Panc1 (cell line): ENCODE data around the gene UBE2V1. TPM values are rescaled to one million over a fixed set of nuclear protein-coding genes. Genes with fewer than 3 reads are reported as not detected.

Experiments used
- ATAC-seq: fragments of 200-7000 bp; cut with Tn5 transposase; 2 replicates; pipeline ENCODE4 v1.9.1; 2020; ENCODE audit warnings: mild to moderate bottlenecking, moderate library complexity
- BruUV-seq: library from RNA; stranded (reverse); fragments of 400-500 nt; replicated peaks from 2 replicates; lab custom pipeline; 2021; lab: Mats Ljungman, UMichigan
- CTCF ChIA-PET: fragments of 300-600 bp; sonication (Branson Sonifier 250); formaldehyde crosslinking; loops from one replicate; lab custom pipeline; 2022; ENCODE audit warnings: antibody characterized with exemption; lab: Charles Lee
- POLR2A ChIA-PET: fragments of 300-600 bp; sonication (Branson Sonifier 250); formaldehyde crosslinking; loops from one replicate; lab custom pipeline; 2022; ENCODE audit warnings: antibody characterized with exemption; lab: Charles Lee
- DNase-seq: peaks from one replicate; pipeline ENCODE4 v3.0.0-alpha.2; 2010; ENCODE audit warnings: low read depth, low spot score
- H3K27ac ChIP-seq: 2 replicates; pipeline ENCODE4 v1.5.1; 2011; ENCODE audit warnings: mild to moderate bottlenecking, low read length, inconsistent platforms
- H3K27me3 ChIP-seq: fragments of 200-500 bp; sonication (Bioruptor generic); 2 replicates; pipeline ENCODE4 v1.6.0; 2014; ENCODE audit warnings: low read length, inconsistent platforms; ENCODE audit not compliant: control insufficient read depth, insufficient read depth
- H3K36me3 ChIP-seq: fragments of 200-500 bp; sonication (Bioruptor generic); 2 replicates; pipeline ENCODE4 v1.5.1; 2014; ENCODE audit warnings: inconsistent platforms, mild to moderate bottlenecking, low read length, moderate library complexity; ENCODE audit not compliant: control insufficient read depth, insufficient read depth
- H3K4me1 ChIP-seq: 2 replicates; pipeline ENCODE4 v1.5.1; 2011; ENCODE audit warnings: inconsistent platforms, mild to moderate bottlenecking, low read length, moderate library complexity; ENCODE audit not compliant: control insufficient read depth, insufficient read depth
- H3K4me3 ChIP-seq, 2 experiments: 2 replicates each; pipeline ENCODE4 v1.5.1; 2011 to 2012; ENCODE audit warnings: low read depth in 2 of 2, low read length in 2 of 2, mild to moderate bottlenecking in 2 of 2, inconsistent platforms in 1 of 2, moderate library complexity in 1 of 2
- H3K9me3 ChIP-seq: fragments of 200-500 bp; sonication (Bioruptor generic); 2 replicates; pipeline ENCODE4 v1.5.1; 2014; ENCODE audit warnings: low read depth, mild to moderate bottlenecking, inconsistent platforms, low read length, moderate library complexity; ENCODE audit not compliant: control insufficient read depth, insufficient read depth
- POLR2AphosphoS5 ChIP-seq: IDR thresholded peaks from 2 replicates; pipeline ENCODE4 v1.6.1; 2012; ENCODE audit warnings: mild to moderate bottlenecking, low read depth, low read length, moderate library complexity
- SIN3A ChIP-seq: IDR thresholded peaks from 2 replicates; pipeline ENCODE4 v1.6.1; 2012; ENCODE audit warnings: low read depth, mild to moderate bottlenecking, low read length, moderate library complexity, borderline replicate concordance; ENCODE audit not compliant: insufficient read depth
- TCF7L2 ChIP-seq: IDR thresholded peaks from 2 replicates; pipeline ENCODE4 v1.6.1; 2011; ENCODE audit warnings: mild to moderate bottlenecking, low read depth, low read length, inconsistent platforms
- in situ Hi-C: cut with HindIII; loops from 2 replicates; pipeline ENCODE4 v1.10.0; 2016; ENCODE audit warnings: low sequenced_read_pairs, low pct_unique_long_range_greater_than_20kb
- intact Hi-C: fragments of 100-400 bp; cut with micrococcal nuclease; formaldehyde crosslinking; loops from one replicate; pipeline ENCODE4 v1.10.0; 2022; ENCODE audit not compliant: unreplicated experiment
- total RNA-seq: library from RNA; stranded (reverse); gene quantifications from one replicate; pipeline ENCODE4 v1.2.1, GENCODE V29; 2021; ENCODE audit not compliant: unreplicated experiment
- TF ChIP-seq, protein P1 (sequence below): fragments of 450-650 bp; IDR thresholded peaks from 2 replicates; pipeline ENCODE4 v1.5.1; 2017; ENCODE audit warnings: mild to moderate bottlenecking
- TF ChIP-seq, protein P2 (sequence below), 2 experiments: IDR thresholded peaks; 2 replicates each; pipeline ENCODE4 v1.6.1; 2011 to 2012; ENCODE audit warnings: low read depth in 2 of 2, control low read depth in 1 of 2, low read length in 1 of 2, mild to moderate bottlenecking in 1 of 2, moderate library complexity in 1 of 2; ENCODE audit not compliant: insufficient read depth in 1 of 2

The UBE2V1 gene
- total RNA-seq, 1 experiment from 2014 or later = 115 TPM

DNA sequence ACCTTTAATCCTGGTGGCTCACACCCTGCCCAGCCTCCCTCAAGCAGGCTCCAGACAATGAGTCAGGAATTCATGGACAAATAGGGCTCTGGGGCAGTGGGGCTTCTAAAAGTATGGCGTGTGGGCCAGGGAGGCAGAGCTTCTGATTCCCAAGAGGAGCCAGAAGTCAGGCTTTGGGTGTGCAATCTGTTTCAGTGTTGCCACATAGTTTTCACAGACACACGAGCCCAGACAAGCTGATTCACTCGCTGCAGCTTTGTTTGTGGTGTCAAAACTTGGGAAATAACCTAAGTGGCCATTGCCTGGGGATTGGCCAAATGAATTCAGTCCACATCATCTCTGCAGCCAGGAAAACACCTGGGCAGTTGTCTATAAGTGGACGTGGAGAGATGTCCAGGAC is 31.4 kb upstream of the UBE2V1 start:
- Histone ChIP-seq H3K4me3 (no peak overlapping the region), H3K27ac (peak overlapping the region; percentile 76), H3K36me3 (peaks cover 20% of the 10 kb centered on the region), H3K27me3 (no peaks in the 10 kb centered on the region), H3K9me3 (no peaks in the 10 kb centered on the region), H3K4me1 (peaks cover 85% of the 10 kb centered on the region)
- in situ Hi-C loops = no loop called here
- ChIA-PET POLR2A (interaction anchor here (0.6 kb wide), 1 partner anchor 27 kb away, joined by 3 read pairs; no protein-coding TSS in a partner anchor), CTCF (interaction anchor here (0.8 kb wide), 1 partner anchor 8 kb away, joined by 3 read pairs; no protein-coding TSS in a partner anchor)
- ATAC-seq = peak; percentile 8; the same call in 1 of the 2 replicates
- no TSS peak for BruUV-seq
- TF ChIP-seq SIN3A (no peak), POLR2AphosphoS5 (no peak), TCF7L2 (no peak)
- TF ChIP-seq, protein P1, sequence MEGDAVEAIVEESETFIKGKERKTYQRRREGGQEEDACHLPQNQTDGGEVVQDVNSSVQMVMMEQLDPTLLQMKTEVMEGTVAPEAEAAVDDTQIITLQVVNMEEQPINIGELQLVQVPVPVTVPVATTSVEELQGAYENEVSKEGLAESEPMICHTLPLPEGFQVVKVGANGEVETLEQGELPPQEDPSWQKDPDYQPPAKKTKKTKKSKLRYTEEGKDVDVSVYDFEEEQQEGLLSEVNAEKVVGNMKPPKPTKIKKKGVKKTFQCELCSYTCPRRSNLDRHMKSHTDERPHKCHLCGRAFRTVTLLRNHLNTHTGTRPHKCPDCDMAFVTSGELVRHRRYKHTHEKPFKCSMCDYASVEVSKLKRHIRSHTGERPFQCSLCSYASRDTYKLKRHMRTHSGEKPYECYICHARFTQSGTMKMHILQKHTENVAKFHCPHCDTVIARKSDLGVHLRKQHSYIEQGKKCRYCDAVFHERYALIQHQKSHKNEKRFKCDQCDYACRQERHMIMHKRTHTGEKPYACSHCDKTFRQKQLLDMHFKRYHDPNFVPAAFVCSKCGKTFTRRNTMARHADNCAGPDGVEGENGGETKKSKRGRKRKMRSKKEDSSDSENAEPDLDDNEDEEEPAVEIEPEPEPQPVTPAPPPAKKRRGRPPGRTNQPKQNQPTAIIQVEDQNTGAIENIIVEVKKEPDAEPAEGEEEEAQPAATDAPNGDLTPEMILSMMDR = no peak
- TF ChIP-seq, protein P2, sequence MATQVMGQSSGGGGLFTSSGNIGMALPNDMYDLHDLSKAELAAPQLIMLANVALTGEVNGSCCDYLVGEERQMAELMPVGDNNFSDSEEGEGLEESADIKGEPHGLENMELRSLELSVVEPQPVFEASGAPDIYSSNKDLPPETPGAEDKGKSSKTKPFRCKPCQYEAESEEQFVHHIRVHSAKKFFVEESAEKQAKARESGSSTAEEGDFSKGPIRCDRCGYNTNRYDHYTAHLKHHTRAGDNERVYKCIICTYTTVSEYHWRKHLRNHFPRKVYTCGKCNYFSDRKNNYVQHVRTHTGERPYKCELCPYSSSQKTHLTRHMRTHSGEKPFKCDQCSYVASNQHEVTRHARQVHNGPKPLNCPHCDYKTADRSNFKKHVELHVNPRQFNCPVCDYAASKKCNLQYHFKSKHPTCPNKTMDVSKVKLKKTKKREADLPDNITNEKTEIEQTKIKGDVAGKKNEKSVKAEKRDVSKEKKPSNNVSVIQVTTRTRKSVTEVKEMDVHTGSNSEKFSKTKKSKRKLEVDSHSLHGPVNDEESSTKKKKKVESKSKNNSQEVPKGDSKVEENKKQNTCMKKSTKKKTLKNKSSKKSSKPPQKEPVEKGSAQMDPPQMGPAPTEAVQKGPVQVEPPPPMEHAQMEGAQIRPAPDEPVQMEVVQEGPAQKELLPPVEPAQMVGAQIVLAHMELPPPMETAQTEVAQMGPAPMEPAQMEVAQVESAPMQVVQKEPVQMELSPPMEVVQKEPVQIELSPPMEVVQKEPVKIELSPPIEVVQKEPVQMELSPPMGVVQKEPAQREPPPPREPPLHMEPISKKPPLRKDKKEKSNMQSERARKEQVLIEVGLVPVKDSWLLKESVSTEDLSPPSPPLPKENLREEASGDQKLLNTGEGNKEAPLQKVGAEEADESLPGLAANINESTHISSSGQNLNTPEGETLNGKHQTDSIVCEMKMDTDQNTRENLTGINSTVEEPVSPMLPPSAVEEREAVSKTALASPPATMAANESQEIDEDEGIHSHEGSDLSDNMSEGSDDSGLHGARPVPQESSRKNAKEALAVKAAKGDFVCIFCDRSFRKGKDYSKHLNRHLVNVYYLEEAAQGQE (IDR thresholded peaks at IDR 0.05; ENCODE audit: insufficient read depth in 1 of 2, low read depth in 2 of 2, low read length in 1 of 2) = no peak
- no peak for DNase-seq
- intact Hi-C loops = no loop called here

DNA sequence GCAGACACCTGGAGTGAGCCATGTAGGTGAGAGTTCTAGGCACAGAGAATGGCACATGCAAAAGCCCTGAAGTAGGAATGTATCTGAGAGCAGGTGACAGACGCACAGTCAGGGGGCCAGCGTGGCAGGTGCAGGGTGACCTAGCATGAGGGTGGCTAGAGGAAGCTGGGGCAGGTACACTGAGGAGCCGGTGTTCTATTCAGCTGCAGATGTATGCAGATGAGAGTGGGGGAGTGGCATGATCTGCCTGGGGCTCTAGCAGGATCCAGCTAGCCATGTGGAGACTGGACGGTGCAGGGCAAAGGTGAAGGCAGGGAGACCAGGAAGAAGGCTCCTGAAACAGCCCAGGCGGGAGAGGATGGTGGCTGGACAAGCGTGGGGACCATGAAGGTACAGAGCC is 29.9 kb upstream of the UBE2V1 start:
- ChIA-PET CTCF (no interaction called here), POLR2A (no interaction called here)
- DNase-seq (no peak), ATAC-seq (no peak)
- Histone ChIP-seq H3K4me3 (no peak overlapping the region), H3K27me3 (no peaks in the 10 kb centered on the region), H3K27ac (peak overlapping the region; percentile 58), H3K9me3 (no peaks in the 10 kb centered on the region), H3K36me3 (peaks cover 20% of the 10 kb centered on the region), H3K4me1 (peaks cover 88% of the 10 kb centered on the region)
- no TSS peak for BruUV-seq
- TF ChIP-seq TCF7L2 (no peak), SIN3A (no peak), POLR2AphosphoS5 (no peak)
- TF ChIP-seq, protein P2 (IDR thresholded peaks at IDR 0.05; ENCODE audit: insufficient read depth in 1 of 2, low read depth in 2 of 2, low read length in 1 of 2) = no peak
- TF ChIP-seq, protein P1 = no peak
- intact Hi-C loops = no loop called here
- in situ Hi-C loops = no loop called here
